Activated B cell treated with CpG ODN at 0.5 μM for 24 hours (primary cell): Measurements from ENCODE around the gene AGAP2. TPM values are rescaled to one million over a fixed set of nuclear protein-coding genes. Genes with fewer than 3 reads are reported as not detected.

Experiments
- ATAC-seq: fragments of 200-7000 bp; cut with Tn5 transposase; one replicate; pipeline ENCODE4 v1.10.0; 2021; ENCODE audit warnings: low read depth, mild to moderate bottlenecking, moderate library complexity
- CTCF ChIA-PET: fragments of 350-600 bp; sonication (Branson Sonifier 250); formaldehyde crosslinking; loops from one replicate; lab custom pipeline; 2021; ENCODE audit warnings: antibody characterized with exemption; lab: Charles Lee
- POLR2A ChIA-PET: fragments of 350-600 bp; sonication (Branson Sonifier 250); formaldehyde crosslinking; loops from one replicate; lab custom pipeline; 2021; ENCODE audit warnings: antibody characterized with exemption; lab: Charles Lee
- DNase-seq: peaks from one replicate; pipeline ENCODE4 v3.0.0; 2022
- H3K27ac Mint-ChIP-seq: one replicate; pipeline ENCODE4 v1.8.0; 2020; ENCODE audit warnings: mixed read lengths
- H3K27me3 Mint-ChIP-seq: one replicate; pipeline ENCODE4 v1.8.0; 2021; ENCODE audit warnings: mixed read lengths
- H3K36me3 Mint-ChIP-seq: one replicate; pipeline ENCODE4 v1.8.0; 2021; ENCODE audit warnings: low read depth, mixed read lengths
- H3K4me1 Mint-ChIP-seq: one replicate; pipeline ENCODE4 v1.8.0; 2021; ENCODE audit warnings: mixed read lengths
- H3K4me3 Mint-ChIP-seq: one replicate; pipeline ENCODE4 v1.8.0; 2020; ENCODE audit warnings: mild to moderate bottlenecking, mixed read lengths
- H3K9me3 Mint-ChIP-seq: one replicate; pipeline ENCODE4 v1.8.0; 2020; ENCODE audit warnings: mixed read lengths
- intact Hi-C: fragments of 100-400 bp; cut with micrococcal nuclease; formaldehyde crosslinking; loops from one replicate; pipeline ENCODE4 v1.15.1; 2024
- total RNA-seq: library from RNA; stranded (reverse); gene quantifications from 2 replicates; pipeline ENCODE4 v1.2.3, GENCODE V29; 2022
- TF ChIP-seq, protein P1 (sequence below): fragments of 200-600 bp; IDR thresholded peaks from one replicate; pipeline ENCODE4 v1.8.0; 2022; ENCODE audit warnings: antibody characterized with exemption, mild to moderate bottlenecking

AGAP2 gene
- total RNA-seq, 1 donor from 2014 or later, result 18.5 TPM

DNA sequence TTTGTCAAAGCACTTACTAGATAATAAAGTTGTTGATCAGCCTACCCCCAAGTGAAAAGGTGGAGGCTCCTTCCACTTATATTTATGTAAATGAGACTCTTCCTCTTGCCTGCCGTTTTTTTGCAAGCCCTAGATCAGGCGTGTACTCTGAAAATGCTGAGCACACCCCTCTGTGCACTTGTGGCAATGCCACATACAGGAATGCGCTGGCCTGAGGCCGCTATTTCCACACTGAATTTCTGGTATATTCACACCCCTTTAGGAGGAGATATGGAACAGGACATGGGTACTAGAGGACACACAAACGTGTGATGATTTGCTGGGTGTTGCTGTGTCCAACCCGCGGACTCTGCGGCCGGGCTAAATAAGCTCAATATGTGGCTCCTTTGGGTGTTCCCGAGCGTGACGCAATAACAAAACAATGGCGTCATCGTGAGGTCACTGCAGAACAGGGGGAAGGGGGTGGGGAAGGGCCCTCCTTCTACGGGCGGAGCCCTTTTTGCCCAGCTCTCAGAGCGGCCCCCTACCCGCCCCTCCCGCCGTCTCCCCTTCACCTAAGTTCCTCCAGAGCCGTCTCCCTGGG is 5.7 kb upstream of the AGAP2 start:
- ATAC-seq (peak; percentile 50), DNase-seq (peak; percentile 71)
- Mint-ChIP-seq H3K9me3 (no peaks in the 10 kb centered on the region), H3K27ac (peak overlapping the region; percentile 89), H3K27me3 (no peaks in the 10 kb centered on the region), H3K36me3 (peaks cover 43% of the 10 kb centered on the region), H3K4me3 (peak overlapping the region; percentile 86), H3K4me1 (peaks cover 55% of the 10 kb centered on the region)
- intact Hi-C loops, result loop anchor here (1.0 to 5.0 kb wide), 7 partner anchors 8 to 287 kb away; partner anchors contain the start of genes CDK4, EEF1AKMT3, GLI1 and INHBE
- CTCF ChIA-PET, result interaction anchor here (1.0 to 1.9 kb wide), 2 partner anchors 12 to 39 kb away, joined by 4 to 14 read pairs; partner anchors contain the start of gene TSFM
- TF ChIP-seq, protein P1, sequence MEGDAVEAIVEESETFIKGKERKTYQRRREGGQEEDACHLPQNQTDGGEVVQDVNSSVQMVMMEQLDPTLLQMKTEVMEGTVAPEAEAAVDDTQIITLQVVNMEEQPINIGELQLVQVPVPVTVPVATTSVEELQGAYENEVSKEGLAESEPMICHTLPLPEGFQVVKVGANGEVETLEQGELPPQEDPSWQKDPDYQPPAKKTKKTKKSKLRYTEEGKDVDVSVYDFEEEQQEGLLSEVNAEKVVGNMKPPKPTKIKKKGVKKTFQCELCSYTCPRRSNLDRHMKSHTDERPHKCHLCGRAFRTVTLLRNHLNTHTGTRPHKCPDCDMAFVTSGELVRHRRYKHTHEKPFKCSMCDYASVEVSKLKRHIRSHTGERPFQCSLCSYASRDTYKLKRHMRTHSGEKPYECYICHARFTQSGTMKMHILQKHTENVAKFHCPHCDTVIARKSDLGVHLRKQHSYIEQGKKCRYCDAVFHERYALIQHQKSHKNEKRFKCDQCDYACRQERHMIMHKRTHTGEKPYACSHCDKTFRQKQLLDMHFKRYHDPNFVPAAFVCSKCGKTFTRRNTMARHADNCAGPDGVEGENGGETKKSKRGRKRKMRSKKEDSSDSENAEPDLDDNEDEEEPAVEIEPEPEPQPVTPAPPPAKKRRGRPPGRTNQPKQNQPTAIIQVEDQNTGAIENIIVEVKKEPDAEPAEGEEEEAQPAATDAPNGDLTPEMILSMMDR, result no peak
- POLR2A ChIA-PET, result interaction anchor here (0.6 to 2.7 kb wide), 16 partner anchors 10 to 1914 kb away, joined by 3 to 28 read pairs (median 4); partner anchors contain the start of genes ARHGAP9, ATP23, CTDSP2 and MARCHF9

DNA sequence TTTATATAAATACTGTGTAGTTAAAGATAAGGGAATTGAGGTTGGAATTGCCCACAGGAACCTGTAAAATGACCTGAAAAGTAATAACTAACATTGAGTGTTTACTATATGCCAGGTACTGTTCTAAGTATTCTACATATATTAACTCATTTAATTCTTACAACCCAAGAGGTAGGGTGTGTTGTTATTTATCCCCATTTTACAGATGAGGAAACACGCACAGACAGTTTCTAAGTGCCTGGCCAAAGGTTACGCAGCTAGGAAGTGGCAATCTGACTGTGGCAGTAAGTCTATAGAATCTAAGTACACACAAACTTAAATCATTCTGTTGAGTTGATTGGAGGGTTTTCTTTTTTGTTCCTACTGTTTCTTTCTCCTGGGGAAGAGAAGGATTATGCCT is 5.2 kb upstream of the AGAP2 start:
- H3K36me3 Mint-ChIP-seq, result peaks cover 40% of the 10 kb centered on the region
- intact Hi-C loops, result loop anchor here (1.0 to 5.0 kb wide), 9 partner anchors 9 to 286 kb away; partner anchors contain the start of genes B4GALNT1, CDK4, EEF1AKMT3 and GLI1
- ATAC-seq (no peak), DNase-seq (no peak)
- H3K27me3 Mint-ChIP-seq, result no peaks in the 10 kb centered on the region
- ChIA-PET CTCF (interaction anchor here (1.9 kb wide), 1 partner anchor 13 kb away, joined by 14 read pairs; no protein-coding TSS in a partner anchor), POLR2A (interaction anchor here (1.1 to 2.7 kb wide), 4 partner anchors 10 to 152 kb away, joined by 3 to 28 read pairs (median 3); partner anchors contain the start of gene MARCHF9)
- TF ChIP-seq, protein P1, result no peak
- peak overlapping the region; percentile 86 for H3K4me3 Mint-ChIP-seq
- peak overlapping the region; percentile 89 for H3K27ac Mint-ChIP-seq
- no peaks in the 10 kb centered on the region for H3K9me3 Mint-ChIP-seq
- H3K4me1 Mint-ChIP-seq, result peaks cover 59% of the 10 kb centered on the region

DNA sequence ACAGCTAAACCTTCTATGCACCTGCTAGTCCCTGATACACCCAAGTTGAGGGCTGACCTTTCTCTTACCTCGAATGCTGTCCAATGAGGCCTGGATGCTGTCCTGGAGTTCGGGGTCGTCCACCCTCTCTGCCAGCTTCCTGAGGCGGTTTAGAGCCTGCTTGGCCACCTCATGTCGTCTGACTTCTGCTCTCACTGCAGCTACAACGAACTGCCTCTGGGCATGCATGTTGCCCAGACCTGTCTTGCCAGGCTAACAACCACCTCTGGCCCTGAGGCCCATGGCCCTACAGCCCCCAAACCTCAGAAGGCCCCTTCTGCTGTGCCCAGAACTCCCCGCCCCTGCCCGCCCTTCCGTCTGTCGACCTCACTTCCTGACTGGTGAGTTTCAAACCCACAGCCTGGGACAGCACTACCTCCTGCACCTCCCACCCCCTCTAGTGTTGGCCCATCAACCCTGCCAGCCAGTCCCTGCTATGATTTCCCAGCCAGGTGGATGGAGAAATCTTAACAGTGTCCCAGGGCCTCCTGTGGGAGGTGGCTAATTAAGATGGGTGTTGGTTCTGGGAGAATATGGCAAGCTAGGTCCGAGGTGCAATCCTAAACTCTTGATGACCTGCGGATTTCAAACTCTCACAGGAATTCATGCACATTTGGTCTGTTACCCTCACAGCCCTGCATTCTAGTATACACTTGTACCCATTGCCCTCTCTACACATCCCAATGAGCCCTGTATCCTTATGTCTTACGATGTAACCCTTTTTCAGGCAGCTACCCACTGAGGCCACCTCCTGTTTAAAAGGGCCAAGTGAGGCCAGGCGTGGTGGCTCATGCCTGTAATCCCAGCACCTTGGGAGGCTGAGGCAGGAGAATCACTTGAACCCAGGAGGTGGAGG is 3.5 kb upstream of the AGAP2 start:
- Mint-ChIP-seq H3K27ac (peak overlapping the region; percentile 90), H3K27me3 (no peaks in the 10 kb centered on the region), H3K9me3 (no peaks in the 10 kb centered on the region), H3K4me3 (peak overlapping the region; percentile 88), H3K4me1 (peaks cover 59% of the 10 kb centered on the region), H3K36me3 (peaks cover 25% of the 10 kb centered on the region)
- peak; percentile 44 for DNase-seq
- ATAC-seq, result peak; percentile 60
- TF ChIP-seq, protein P1, result no peak
- CTCF ChIA-PET, result interaction anchor here (0.6 to 1.4 kb wide), 7 partner anchors 14 to 158 kb away, joined by 3 to 8 read pairs (median 3); no protein-coding TSS in a partner anchor
- intact Hi-C loops, result loop anchor here (1.0 to 5.0 kb wide), 4 partner anchors 21 to 285 kb away; partner anchors contain the start of genes B4GALNT1, GLI1 and INHBE
- POLR2A ChIA-PET, result interaction anchor here (0.6 to 1.8 kb wide), 3 partner anchors 8 to 14 kb away, joined by 3 to 11 read pairs (median 4); partner anchors contain the start of gene CDK4

DNA sequence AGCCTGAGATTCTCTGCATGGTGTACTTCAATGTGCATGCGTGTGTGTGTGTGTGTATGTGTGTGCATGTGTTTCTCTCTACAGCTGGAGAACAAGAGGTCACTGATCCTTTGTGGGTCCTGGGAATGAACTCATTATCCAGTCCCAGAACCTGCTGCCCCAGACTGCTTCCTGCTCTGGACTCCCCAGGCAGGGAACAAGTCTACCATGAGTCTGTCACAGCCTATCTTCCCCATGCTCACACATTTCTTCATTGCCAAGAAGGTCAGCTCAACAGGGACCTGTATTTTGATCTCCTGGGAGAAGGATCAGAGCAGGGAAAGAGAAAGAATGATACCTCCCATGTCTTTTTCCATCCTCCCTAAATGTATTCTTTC is 2.9 kb upstream of the AGAP2 start:
- Mint-ChIP-seq H3K27me3 (no peaks in the 10 kb centered on the region), H3K4me3 (peak overlapping the region; percentile 88), H3K27ac (peak overlapping the region; percentile 90), H3K9me3 (no peaks in the 10 kb centered on the region), H3K4me1 (peaks cover 59% of the 10 kb centered on the region), H3K36me3 (peaks cover 23% of the 10 kb centered on the region)
- ChIA-PET CTCF (interaction anchor here (0.6 to 1.4 kb wide), 7 partner anchors 15 to 157 kb away, joined by 3 to 8 read pairs (median 3); no protein-coding TSS in a partner anchor), POLR2A (interaction anchor here (0.6 to 1.8 kb wide), 4 partner anchors 8 to 15 kb away, joined by 3 to 11 read pairs (median 5); partner anchors contain the start of gene CDK4)
- ATAC-seq, result no peak
- TF ChIP-seq, protein P1, result no peak
- no peak for DNase-seq
- intact Hi-C loops, result loop anchor here (5.0 kb wide), 1 partner anchor 284 kb away; the partner anchor contains the start of genes GLI1 and INHBE
